Stimulated activated memory B cell treated with anti-CD40 and anti-IgM and Interleukin-4, amounts not matched to agents 10 μg/mL and 1 μg/mL and 100 μg/mL, for 72 hours (primary cell): Measurements from ENCODE around the gene MAGEA2B.
"Not testable (repeated sequence)": the region's sequence is repeated elsewhere in the genome, so short reads cannot be mapped to it uniquely, and the experiment has no call there.

Experiments
- ATAC-seq: fragments of 150-1000 bp; cut with Tn5 transposase; 2 replicates; pipeline ENCODE4 v1.10.0; 2021
- H3K27ac Mint-ChIP-seq: one replicate; pipeline ENCODE4 v1.8.0; 2022; ENCODE audit warnings: mild to moderate bottlenecking, mixed read lengths
- H3K27me3 Mint-ChIP-seq: one replicate; pipeline ENCODE4 v1.8.0; 2022; ENCODE audit warnings: mixed read lengths
- H3K36me3 Mint-ChIP-seq: one replicate; pipeline ENCODE4 v1.8.0; 2022; ENCODE audit warnings: mixed read lengths
- H3K4me1 Mint-ChIP-seq: one replicate; pipeline ENCODE4 v1.8.0; 2022; ENCODE audit warnings: mixed read lengths
- H3K4me3 Mint-ChIP-seq: one replicate; pipeline ENCODE4 v1.8.0; 2022; ENCODE audit warnings: mild to moderate bottlenecking, moderate library complexity, mixed read lengths
- H3K9me3 Mint-ChIP-seq: one replicate; pipeline ENCODE4 v1.8.0; 2022; ENCODE audit warnings: mixed read lengths

The MAGEA2B gene

GRCh38 chrX:152736528-152736927 lies 22.1 kb downstream of the MAGEA2B start:
- not testable (repeated sequence) for H3K27ac Mint-ChIP-seq, H3K4me3 Mint-ChIP-seq, H3K27me3 Mint-ChIP-seq, H3K9me3 Mint-ChIP-seq, H3K36me3 Mint-ChIP-seq, H3K4me1 Mint-ChIP-seq, ATAC-seq

GRCh38 chrX:152738560-152738959 lies 24.1 kb downstream of the MAGEA2B start:
- H3K27ac Mint-ChIP-seq = no peak overlapping the region
- no peak for ATAC-seq
- no peaks in the 10 kb centered on the region for H3K4me1 Mint-ChIP-seq
- no peaks in the 10 kb centered on the region for H3K9me3 Mint-ChIP-seq
- H3K4me3 Mint-ChIP-seq = no peak overlapping the region
- H3K27me3 Mint-ChIP-seq = no peaks in the 10 kb centered on the region
- no peaks in the 10 kb centered on the region for H3K36me3 Mint-ChIP-seq

GRCh38 chrX:152753686-152754650 lies 39.5 kb downstream of the MAGEA2B start, which contains the start of gene MAGEA2:
TSS of gene MAGEA2 (minus strand) at chrX:152753842. CDS start at chrX:152751363, 2,479 bp downstream.
- H3K4me1 Mint-ChIP-seq, H3K36me3 Mint-ChIP-seq, ATAC-seq, H3K27me3 Mint-ChIP-seq, H3K27ac Mint-ChIP-seq, H3K4me3 Mint-ChIP-seq, H3K9me3 Mint-ChIP-seq: not testable (repeated sequence)

GRCh38 chrX:152754871-152755270 lies 40.4 kb downstream of the MAGEA2B start:
- not testable (repeated sequence) for H3K9me3 Mint-ChIP-seq, H3K36me3 Mint-ChIP-seq, H3K4me3 Mint-ChIP-seq, H3K27me3 Mint-ChIP-seq, H3K4me1 Mint-ChIP-seq, H3K27ac Mint-ChIP-seq, ATAC-seq

GRCh38 chrX:152758918-152759317 lies 44.5 kb downstream of the MAGEA2B start, which contains the start of gene CSAG3:
TSS of gene CSAG3 (plus strand) at chrX:152759218.
- H3K27ac Mint-ChIP-seq, H3K36me3 Mint-ChIP-seq, H3K9me3 Mint-ChIP-seq, H3K4me3 Mint-ChIP-seq, ATAC-seq, H3K4me1 Mint-ChIP-seq, H3K27me3 Mint-ChIP-seq: not testable (repeated sequence)

GRCh38 chrX:152759544-152759943 lies 45.1 kb downstream of the MAGEA2B start:
- not testable (repeated sequence) for ATAC-seq, H3K36me3 Mint-ChIP-seq, H3K4me3 Mint-ChIP-seq, H3K27ac Mint-ChIP-seq, H3K4me1 Mint-ChIP-seq, H3K27me3 Mint-ChIP-seq, H3K9me3 Mint-ChIP-seq

- H3K27me3 Mint-ChIP-seq = not testable (repeated sequence)
Measured at GRCh38 chrX:152761582-152761981, 47.2 kb downstream of the MAGEA2B start.

GRCh38 chrX:152766562-152766961 lies 52.1 kb downstream of the MAGEA2B start:
- H3K27me3 Mint-ChIP-seq, H3K4me1 Mint-ChIP-seq, H3K27ac Mint-ChIP-seq, H3K9me3 Mint-ChIP-seq, H3K4me3 Mint-ChIP-seq, H3K36me3 Mint-ChIP-seq, ATAC-seq: not testable (repeated sequence)

More at GRCh38 chrX:152761582-152761981, 47.2 kb downstream of the MAGEA2B start:
- not testable (repeated sequence) for H3K27ac Mint-ChIP-seq, H3K9me3 Mint-ChIP-seq, H3K36me3 Mint-ChIP-seq, ATAC-seq, H3K4me1 Mint-ChIP-seq, H3K4me3 Mint-ChIP-seq
